ENCODE results near the gene CP.

GRCh38 chr3:149252272-149252671 lies 30.6 kb upstream of the CP start:
- TF ChIP-seq, protein P1, sequence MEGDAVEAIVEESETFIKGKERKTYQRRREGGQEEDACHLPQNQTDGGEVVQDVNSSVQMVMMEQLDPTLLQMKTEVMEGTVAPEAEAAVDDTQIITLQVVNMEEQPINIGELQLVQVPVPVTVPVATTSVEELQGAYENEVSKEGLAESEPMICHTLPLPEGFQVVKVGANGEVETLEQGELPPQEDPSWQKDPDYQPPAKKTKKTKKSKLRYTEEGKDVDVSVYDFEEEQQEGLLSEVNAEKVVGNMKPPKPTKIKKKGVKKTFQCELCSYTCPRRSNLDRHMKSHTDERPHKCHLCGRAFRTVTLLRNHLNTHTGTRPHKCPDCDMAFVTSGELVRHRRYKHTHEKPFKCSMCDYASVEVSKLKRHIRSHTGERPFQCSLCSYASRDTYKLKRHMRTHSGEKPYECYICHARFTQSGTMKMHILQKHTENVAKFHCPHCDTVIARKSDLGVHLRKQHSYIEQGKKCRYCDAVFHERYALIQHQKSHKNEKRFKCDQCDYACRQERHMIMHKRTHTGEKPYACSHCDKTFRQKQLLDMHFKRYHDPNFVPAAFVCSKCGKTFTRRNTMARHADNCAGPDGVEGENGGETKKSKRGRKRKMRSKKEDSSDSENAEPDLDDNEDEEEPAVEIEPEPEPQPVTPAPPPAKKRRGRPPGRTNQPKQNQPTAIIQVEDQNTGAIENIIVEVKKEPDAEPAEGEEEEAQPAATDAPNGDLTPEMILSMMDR (IDR thresholded peaks at IDR 0.05; ENCODE audit: insufficient read depth, low read length) = no peak
- TF ChIP-seq POLR2AphosphoS5 (IDR thresholded peaks at IDR 0.05; ENCODE audit: low read depth) (no peak), GABPA (IDR thresholded peaks at IDR 0.05; ENCODE audit: low read depth) (no peak), SPI1 (IDR thresholded peaks at IDR 0.05; ENCODE audit: borderline replicate concordance, low read depth) (peak; percentile 97)
- TF ChIP-seq, protein P2, sequence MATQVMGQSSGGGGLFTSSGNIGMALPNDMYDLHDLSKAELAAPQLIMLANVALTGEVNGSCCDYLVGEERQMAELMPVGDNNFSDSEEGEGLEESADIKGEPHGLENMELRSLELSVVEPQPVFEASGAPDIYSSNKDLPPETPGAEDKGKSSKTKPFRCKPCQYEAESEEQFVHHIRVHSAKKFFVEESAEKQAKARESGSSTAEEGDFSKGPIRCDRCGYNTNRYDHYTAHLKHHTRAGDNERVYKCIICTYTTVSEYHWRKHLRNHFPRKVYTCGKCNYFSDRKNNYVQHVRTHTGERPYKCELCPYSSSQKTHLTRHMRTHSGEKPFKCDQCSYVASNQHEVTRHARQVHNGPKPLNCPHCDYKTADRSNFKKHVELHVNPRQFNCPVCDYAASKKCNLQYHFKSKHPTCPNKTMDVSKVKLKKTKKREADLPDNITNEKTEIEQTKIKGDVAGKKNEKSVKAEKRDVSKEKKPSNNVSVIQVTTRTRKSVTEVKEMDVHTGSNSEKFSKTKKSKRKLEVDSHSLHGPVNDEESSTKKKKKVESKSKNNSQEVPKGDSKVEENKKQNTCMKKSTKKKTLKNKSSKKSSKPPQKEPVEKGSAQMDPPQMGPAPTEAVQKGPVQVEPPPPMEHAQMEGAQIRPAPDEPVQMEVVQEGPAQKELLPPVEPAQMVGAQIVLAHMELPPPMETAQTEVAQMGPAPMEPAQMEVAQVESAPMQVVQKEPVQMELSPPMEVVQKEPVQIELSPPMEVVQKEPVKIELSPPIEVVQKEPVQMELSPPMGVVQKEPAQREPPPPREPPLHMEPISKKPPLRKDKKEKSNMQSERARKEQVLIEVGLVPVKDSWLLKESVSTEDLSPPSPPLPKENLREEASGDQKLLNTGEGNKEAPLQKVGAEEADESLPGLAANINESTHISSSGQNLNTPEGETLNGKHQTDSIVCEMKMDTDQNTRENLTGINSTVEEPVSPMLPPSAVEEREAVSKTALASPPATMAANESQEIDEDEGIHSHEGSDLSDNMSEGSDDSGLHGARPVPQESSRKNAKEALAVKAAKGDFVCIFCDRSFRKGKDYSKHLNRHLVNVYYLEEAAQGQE (IDR thresholded peaks at IDR 0.05; ENCODE audit: insufficient replicate concordance, low read depth) = no peak

Data from HL-60 (cell line).